ENCODE results near the gene CNTN2. TPM values are rescaled to one million over a fixed set of nuclear protein-coding genes. Genes with fewer than 3 reads are reported as not detected.

CNTN2 gene
- total RNA-seq, 6 experiments from 2014 or later: not detected

GRCh38 chr1:205121660-205122488 lies 78.9 kb downstream of the CNTN2 start, which contains the start of gene RBBP5:
TSS of gene RBBP5 (minus strand) at chr1:205121978. CDS start at chr1:205121873, 105 bp downstream.
- peak; percentile 79 for TF ChIP-seq CTCF (IDR thresholded peaks at IDR 0.05)

GRCh38 chr1:205122489-205122882 lies 79.5 kb downstream of the CNTN2 start:
- Mint-ChIP-seq H3K4me1 (ENCODE audit: low read depth) (peaks cover 34% of the 10 kb centered on the region), H3K4me3 (peak overlapping the region; percentile 99), H3K36me3 (ENCODE audit: low read depth) (peaks cover 22% of the 10 kb centered on the region), H3K27me3 (ENCODE audit: insufficient read depth) (no peaks in the 10 kb centered on the region; the same call in 1 of the 2 replicates), H3K9me3 (no peaks in the 10 kb centered on the region), H3K27ac (peak overlapping the region; percentile 98)
- no peak for DNase-seq
- peak; percentile 38; the same call in 1 of the 2 replicates for TF ChIP-seq CTCF (IDR thresholded peaks at IDR 0.05)

More at GRCh38 chr1:205121660-205122488, 78.9 kb downstream of the CNTN2 start, which contains the start of gene RBBP5:
- Mint-ChIP-seq H3K4me1 (ENCODE audit: low read depth) (peaks cover 34% of the 10 kb centered on the region), H3K27me3 (ENCODE audit: insufficient read depth) (no peaks in the 10 kb centered on the region; the same call in 1 of the 2 replicates), H3K27ac (peak within 1 kb of the TSS; percentile 98), H3K4me3 (peak within 1 kb of the TSS; percentile 99), H3K36me3 (ENCODE audit: low read depth) (peaks cover 22% of the 10 kb centered on the region), H3K9me3 (no peaks in the 10 kb centered on the region)
- peak; percentile 98 for DNase-seq

GRCh38 chr1:205124726-205125125 lies 81.7 kb downstream of the CNTN2 start:
- no peak overlapping the region for H3K4me3 Mint-ChIP-seq
- H3K9me3 Mint-ChIP-seq: no peaks in the 10 kb centered on the region
- TF ChIP-seq CTCF (IDR thresholded peaks at IDR 0.05): no peak

GRCh38 chr1:205127646-205128045 lies 84.6 kb downstream of the CNTN2 start:
- Mint-ChIP-seq H3K4me3 (no peak overlapping the region), H3K9me3 (no peaks in the 10 kb centered on the region), H3K36me3 (ENCODE audit: low read depth) (no peaks in the 10 kb centered on the region), H3K27me3 (ENCODE audit: insufficient read depth) (no peaks in the 10 kb centered on the region), H3K4me1 (ENCODE audit: low read depth) (peaks cover 10% of the 10 kb centered on the region), H3K27ac (no peak overlapping the region)
- no peak for TF ChIP-seq CTCF (IDR thresholded peaks at IDR 0.05)
- no peak for DNase-seq

More at GRCh38 chr1:205124726-205125125, 81.7 kb downstream of the CNTN2 start:
- H3K27ac Mint-ChIP-seq: no peak overlapping the region
- no peak for DNase-seq
- peaks cover 14% of the 10 kb centered on the region for H3K36me3 Mint-ChIP-seq (ENCODE audit: low read depth)
- H3K27me3 Mint-ChIP-seq (ENCODE audit: insufficient read depth): no peaks in the 10 kb centered on the region
- peaks cover 28% of the 10 kb centered on the region for H3K4me1 Mint-ChIP-seq (ENCODE audit: low read depth)

Other genes starting within 250 kb of the CNTN2 start
- gene NFASC, start 172.3 kb upstream of the CNTN2 start, total RNA-seq (2021; fragmentation: NEBNext Ultra II Directional; extraction: Animal tissue kit (Norgen Biotek cat#: 25700)): 10 to 100 TPM in 3 of 6 experiments, 1 to 10 TPM in 3; 4.7 to 11.7 (median 9.9) TPM
- gene TMEM81, start 41.2 kb downstream of the CNTN2 start, total RNA-seq (2021; fragmentation: NEBNext Ultra II Directional; extraction: Animal tissue kit (Norgen Biotek cat#: 25700)): 1 to 10 TPM; 1.4 to 2.3 (median 1.7) TPM
- gene RBBP5, start 78.8 kb downstream of the CNTN2 start, total RNA-seq (2021; fragmentation: NEBNext Ultra II Directional; extraction: Animal tissue kit (Norgen Biotek cat#: 25700)): 10 to 100 TPM; 13.6 to 16.2 (median 15.8) TPM
- gene DSTYK, start 168.5 kb downstream of the CNTN2 start, total RNA-seq (2021; fragmentation: NEBNext Ultra II Directional; extraction: Animal tissue kit (Norgen Biotek cat#: 25700)): 10 to 100 TPM; 13.1 to 17.5 (median 13.9) TPM
- gene TMCC2, start 184.7 kb downstream of the CNTN2 start, total RNA-seq (2021; fragmentation: NEBNext Ultra II Directional; extraction: Animal tissue kit (Norgen Biotek cat#: 25700)): 1 to 10 TPM; 3.4 to 4.2 (median 3.9) TPM

All from HFFc6 (cell line).